GM21786 (cell line): ENCODE results near the gene FCN1.

ENCODE experiments used
- ATAC-seq: cut with Tn5 transposase; IDR thresholded peaks from one replicate; pipeline ENCODE4 v1.9.1; 2021; ENCODE audit not compliant: unreplicated experiment

Gene FCN1

GRCh38 chr9:134915046-134915985, 2.4 kb downstream of the FCN1 start:
- no peak for ATAC-seq

GRCh38 chr9:134914501-134914834, 3.2 kb downstream of the FCN1 start:
- no peak for ATAC-seq

GRCh38 chr9:134913713-134914500, 3.8 kb downstream of the FCN1 start:
- ATAC-seq: no peak

GRCh38 chr9:134913041-134913712, 4.5 kb downstream of the FCN1 start:
- ATAC-seq: no peak

GRCh38 chr9:134912126-134912840, 5.4 kb downstream of the FCN1 start:
- no peak for ATAC-seq

GRCh38 chr9:134909511-134910481, 7.9 kb downstream of the FCN1 start:
- ATAC-seq: no peak

GRCh38 chr9:134908524-134909309, 9.0 kb downstream of the FCN1 start:
- no peak for ATAC-seq

- no peak for ATAC-seq
These were observed 14.8 kb downstream of the FCN1 start for GRCh38 chr9:134902936-134903335.

- no peak for ATAC-seq
These were observed 17.9 kb downstream of the FCN1 start for GRCh38 chr9:134899818-134900217.

GRCh38 chr9:134899168-134899567, 18.5 kb downstream of the FCN1 start:
- ATAC-seq: no peak

- no peak for ATAC-seq
These were observed 19.4 kb downstream of the FCN1 start for GRCh38 chr9:134898319-134898718.

GRCh38 chr9:134897584-134898170, 20.0 kb downstream of the FCN1 start:
- ATAC-seq: no peak

GRCh38 chr9:134896834-134897583, 20.7 kb downstream of the FCN1 start:
- ATAC-seq: no peak

GRCh38 chr9:134895908-134896833, 21.5 kb downstream of the FCN1 start:
- ATAC-seq: no peak

- ATAC-seq: no peak
These were observed 22.2 kb downstream of the FCN1 start for GRCh38 chr9:134895567-134895907.

- no peak for ATAC-seq
These were observed 22.6 kb downstream of the FCN1 start for GRCh38 chr9:134895097-134895496.
